ENCODE measurements around the gene TXNDC12. TPM values are rescaled to one million over a fixed set of nuclear protein-coding genes. Genes with fewer than 3 reads are reported as not detected.

TXNDC12 gene
- total and polyA plus RNA-seq, 9 of the 15 experiments (the other 6 are each of a cell fraction or from before 2014, with no cell fraction given) = 17.0 to 60.8 (median 37.8) TPM

- TF ChIP-seq BCLAF1 (IDR thresholded peaks at IDR 0.05; ENCODE audit: borderline replicate concordance in 1 of 2, control insufficient read depth in 1 of 2, low read depth in 2 of 2, low read length in 1 of 2) (0 out of 4 replicates have a peak, but pooled peaks of 1 of the 2 experiments have one; percentile 30), E2F4 (CRISPR knock-in tag; IDR thresholded peaks at IDR 0.05; ENCODE audit: low read depth) (no peak), TCF3 (CRISPR knock-in tag; IDR thresholded peaks at IDR 0.05) (no peak), TAF9B (IDR thresholded peaks at IDR 0.05; ENCODE audit: partially characterized antibody) (peak; percentile 57), ZNF24 (IDR thresholded peaks at IDR 0.05) (0 out of 2 replicates have a peak, but pooled peaks have one; percentile 54), NFATC3 (IDR thresholded peaks at IDR 0.05) (no peak), HOXB6 (CRISPR knock-in tag; IDR thresholded peaks at IDR 0.05; ENCODE audit: borderline replicate concordance) (no peak), GMEB1 (CRISPR knock-in tag; IDR thresholded peaks at IDR 0.05) (0 out of 2 replicates have a peak, but pooled peaks have one; percentile 5), THRA (IDR thresholded peaks at IDR 0.05) (no peak), HCFC1 (IDR thresholded peaks at IDR 0.05; ENCODE audit: low read depth, low read length) (peak; percentile 55), CAMTA2 (CRISPR knock-in tag; conservative IDR thresholded peaks at IDR 0.05) (peak; percentile 90; the same call in 1 of the 2 replicates), XRCC3 (IDR thresholded peaks at IDR 0.05) (no peak), ZNF143 (CRISPR knock-in tag; IDR thresholded peaks at IDR 0.05) (no peak), ARID1B (IDR thresholded peaks at IDR 0.05) (peak; percentile 65), POLR3A (IDR thresholded peaks at IDR 0.05; ENCODE audit: borderline replicate concordance, extremely low read depth, insufficient read depth, insufficient read length) (no peak), USF2 (CRISPR knock-in tag; IDR thresholded peaks at IDR 0.05) (no peak), KAT7 (CRISPR knock-in tag; IDR thresholded peaks at IDR 0.05; ENCODE audit: borderline replicate concordance) (no peak), KLF6 (CRISPR knock-in tag; IDR thresholded peaks at IDR 0.05; ENCODE audit: borderline replicate concordance) (0 out of 2 replicates have a peak, but pooled peaks have one; percentile 42), KDM5B (IDR thresholded peaks at IDR 0.05; ENCODE audit: insufficient replicate concordance, low read depth, low read length) (peak; percentile 89)
Measured at GRCh38 chr1:52055066-52055865, at the start of gene TXNDC12 (continued).
